Central memory CD4-positive, alpha-beta T cell (primary cell): ENCODE data around the gene ZNF354C.

Experiments used
- DNase-seq: peaks from one replicate; pipeline ENCODE4 v3.0.0; 2022

Gene ZNF354C

GRCh38 chr5:179113945-179114641, 53.9 kb downstream of the ZNF354C start:
- DNase-seq: no peak

- no peak for DNase-seq
Observed at GRCh38 chr5:179114756-179115155, 54.6 kb downstream of the ZNF354C start.

GRCh38 chr5:179115307-179115706, 55.1 kb downstream of the ZNF354C start:
- DNase-seq: no peak

GRCh38 chr5:179115845-179116524, 55.8 kb downstream of the ZNF354C start:
- no peak for DNase-seq

- DNase-seq: no peak
Observed at GRCh38 chr5:179118338-179118737, 58.2 kb downstream of the ZNF354C start.

GRCh38 chr5:179118756-179119414, 58.7 kb downstream of the ZNF354C start:
- DNase-seq: no peak

- no peak for DNase-seq
Observed at GRCh38 chr5:179119415-179120170, 59.4 kb downstream of the ZNF354C start.

- no peak for DNase-seq
Observed at GRCh38 chr5:179120421-179120861, 60.3 kb downstream of the ZNF354C start.

GRCh38 chr5:179120951-179121666, 60.9 kb downstream of the ZNF354C start:
- no peak for DNase-seq

GRCh38 chr5:179121667-179122111, 61.5 kb downstream of the ZNF354C start:
- no peak for DNase-seq

- no peak for DNase-seq
Observed at GRCh38 chr5:179122411-179123108, 62.4 kb downstream of the ZNF354C start.

- no peak for DNase-seq
Observed at GRCh38 chr5:179123109-179123426, 62.9 kb downstream of the ZNF354C start.

- DNase-seq: no peak
Observed at GRCh38 chr5:179123491-179124272, 63.5 kb downstream of the ZNF354C start.

- DNase-seq: no peak
Observed at GRCh38 chr5:179124273-179124852, 64.2 kb downstream of the ZNF354C start.

- DNase-seq: no peak
Observed at GRCh38 chr5:179124853-179125788, 64.9 kb downstream of the ZNF354C start.

- DNase-seq: no peak
Observed at GRCh38 chr5:179125789-179126505, 65.8 kb downstream of the ZNF354C start.

- no peak for DNase-seq
Observed at GRCh38 chr5:179126506-179126991, 66.4 kb downstream of the ZNF354C start.
